Retinal pigment epithelial cell (primary cell): Measurements from ENCODE around the gene UBE4B.
A peak's percentile ranks its signal among the peaks of the same experiment; 100 is the strongest.

Experiments
- DNase-seq: peaks from one replicate; pipeline ENCODE4 v3.0.0-alpha.2; 2010; ENCODE audit warnings: low read depth
- H3K4me3 ChIP-seq: 2 replicates; pipeline ENCODE4 v1.5.1; 2011; ENCODE audit warnings: mild to moderate bottlenecking, low read length, control low read depth, moderate library complexity
- TF ChIP-seq, protein P1 (sequence below): conservative IDR thresholded peaks from 2 replicates; pipeline ENCODE4 v1.5.1; 2011; ENCODE audit warnings: low read depth, low read length, control low read depth, inconsistent platforms

Gene UBE4B

DNA sequence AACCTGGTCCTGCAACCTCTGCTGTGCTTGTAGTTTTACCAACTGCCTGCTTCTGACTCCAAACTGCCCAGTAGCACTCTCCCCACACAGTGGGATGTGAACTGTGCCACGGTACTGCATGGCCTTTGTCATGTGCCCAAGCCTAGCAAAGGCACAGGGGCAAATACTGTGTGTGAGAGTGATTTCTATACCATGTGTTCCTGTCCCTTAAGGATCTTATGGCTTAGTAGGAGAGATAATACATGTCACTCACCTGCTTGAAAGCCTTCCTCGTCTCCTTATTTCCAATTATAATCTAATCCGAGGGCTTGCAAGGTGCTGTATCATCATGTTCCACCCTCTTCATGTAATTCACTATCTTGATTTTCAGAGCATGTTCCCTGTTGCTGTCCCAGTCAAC lies 51.3 kb downstream of the UBE4B start:
- DNase-seq = no peak
- no peak overlapping the region for H3K4me3 ChIP-seq
- TF ChIP-seq, protein P1, sequence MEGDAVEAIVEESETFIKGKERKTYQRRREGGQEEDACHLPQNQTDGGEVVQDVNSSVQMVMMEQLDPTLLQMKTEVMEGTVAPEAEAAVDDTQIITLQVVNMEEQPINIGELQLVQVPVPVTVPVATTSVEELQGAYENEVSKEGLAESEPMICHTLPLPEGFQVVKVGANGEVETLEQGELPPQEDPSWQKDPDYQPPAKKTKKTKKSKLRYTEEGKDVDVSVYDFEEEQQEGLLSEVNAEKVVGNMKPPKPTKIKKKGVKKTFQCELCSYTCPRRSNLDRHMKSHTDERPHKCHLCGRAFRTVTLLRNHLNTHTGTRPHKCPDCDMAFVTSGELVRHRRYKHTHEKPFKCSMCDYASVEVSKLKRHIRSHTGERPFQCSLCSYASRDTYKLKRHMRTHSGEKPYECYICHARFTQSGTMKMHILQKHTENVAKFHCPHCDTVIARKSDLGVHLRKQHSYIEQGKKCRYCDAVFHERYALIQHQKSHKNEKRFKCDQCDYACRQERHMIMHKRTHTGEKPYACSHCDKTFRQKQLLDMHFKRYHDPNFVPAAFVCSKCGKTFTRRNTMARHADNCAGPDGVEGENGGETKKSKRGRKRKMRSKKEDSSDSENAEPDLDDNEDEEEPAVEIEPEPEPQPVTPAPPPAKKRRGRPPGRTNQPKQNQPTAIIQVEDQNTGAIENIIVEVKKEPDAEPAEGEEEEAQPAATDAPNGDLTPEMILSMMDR = no peak

DNA sequence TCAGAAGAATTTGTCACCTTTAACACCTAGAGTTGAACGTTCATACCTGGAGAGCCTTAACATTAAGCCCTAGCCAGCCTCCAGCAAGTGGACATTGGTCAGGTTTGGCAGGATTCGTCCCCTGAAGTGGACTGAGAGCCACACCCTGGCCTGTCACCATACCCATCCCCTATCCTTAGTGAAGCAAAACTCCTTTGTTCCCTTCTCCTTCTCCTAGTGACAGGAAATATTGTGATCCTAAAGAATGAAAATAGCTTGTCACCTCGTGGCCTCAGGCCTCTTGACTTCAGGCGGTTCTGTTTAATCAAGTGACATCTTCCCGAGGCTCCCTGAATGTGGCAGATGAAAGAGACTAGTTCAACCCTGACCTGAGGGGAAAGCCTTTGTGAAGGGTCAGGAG lies 52.3 kb downstream of the UBE4B start:
- TF ChIP-seq, protein P1 = no peak
- no peak for DNase-seq
- H3K4me3 ChIP-seq = no peak overlapping the region

DNA sequence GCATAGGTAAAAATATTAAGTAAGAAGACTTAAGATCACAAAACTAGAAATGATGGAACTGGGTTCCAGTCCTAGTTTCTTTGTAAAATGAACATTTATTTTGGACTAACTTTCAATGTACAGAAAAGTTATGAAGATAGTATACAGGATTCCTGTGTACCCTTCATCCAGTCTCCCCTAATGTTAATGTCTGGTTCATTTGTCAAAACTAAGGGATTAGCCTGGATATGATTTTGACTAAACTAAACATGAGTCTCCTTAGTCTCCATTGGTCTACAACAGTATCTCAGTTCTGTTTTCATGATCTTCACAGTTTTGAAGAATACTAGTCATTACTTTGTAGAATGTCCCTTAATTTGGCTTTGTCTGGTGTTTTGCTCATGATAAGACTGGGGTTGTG lies 54.5 kb downstream of the UBE4B start:
- no peak overlapping the region for H3K4me3 ChIP-seq
- TF ChIP-seq, protein P1 = no peak
- no peak for DNase-seq

DNA sequence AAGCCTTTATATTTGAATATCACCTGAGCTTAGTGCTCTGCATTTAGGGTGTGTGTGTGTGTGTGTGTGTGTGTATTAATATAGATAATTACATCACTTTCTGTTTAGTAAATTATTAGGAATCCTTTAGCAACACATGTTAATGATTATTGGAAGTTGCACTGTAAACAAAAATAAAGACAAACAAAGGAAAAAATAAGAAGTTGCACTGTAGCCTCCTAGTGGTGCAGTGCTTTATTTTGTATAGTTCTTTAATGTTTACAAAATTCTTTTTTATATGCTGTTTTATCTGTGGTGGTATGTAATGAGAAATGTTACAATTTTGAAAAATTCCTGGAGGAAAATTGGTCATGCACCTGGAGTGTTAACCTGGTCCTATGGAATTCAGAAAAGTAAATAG lies 69.2 kb downstream of the UBE4B start:
- TF ChIP-seq, protein P1 = peak; percentile 23
- no peak for DNase-seq
- H3K4me3 ChIP-seq = no peak overlapping the region

DNA sequence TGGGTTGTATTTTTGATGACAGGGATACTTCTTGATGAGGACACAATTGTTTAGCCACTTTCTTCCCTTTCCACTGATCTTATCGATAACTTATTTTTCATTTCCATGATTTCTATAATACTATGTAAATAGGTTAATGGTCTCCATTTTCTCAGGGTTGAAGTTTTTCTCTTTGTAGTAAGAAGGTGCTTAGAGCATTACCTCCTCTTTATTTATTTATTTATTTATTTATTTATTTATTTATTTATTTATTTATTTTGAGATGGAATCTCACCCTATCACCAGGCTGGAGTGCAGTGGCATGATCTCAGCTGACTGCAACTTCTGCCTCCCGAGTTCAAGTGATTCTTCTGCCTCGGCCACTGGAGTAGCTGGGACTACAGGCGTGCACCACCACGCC lies 70.4 kb downstream of the UBE4B start:
- DNase-seq = no peak
- TF ChIP-seq, protein P1 = no peak
- H3K4me3 ChIP-seq = no peak overlapping the region

DNA sequence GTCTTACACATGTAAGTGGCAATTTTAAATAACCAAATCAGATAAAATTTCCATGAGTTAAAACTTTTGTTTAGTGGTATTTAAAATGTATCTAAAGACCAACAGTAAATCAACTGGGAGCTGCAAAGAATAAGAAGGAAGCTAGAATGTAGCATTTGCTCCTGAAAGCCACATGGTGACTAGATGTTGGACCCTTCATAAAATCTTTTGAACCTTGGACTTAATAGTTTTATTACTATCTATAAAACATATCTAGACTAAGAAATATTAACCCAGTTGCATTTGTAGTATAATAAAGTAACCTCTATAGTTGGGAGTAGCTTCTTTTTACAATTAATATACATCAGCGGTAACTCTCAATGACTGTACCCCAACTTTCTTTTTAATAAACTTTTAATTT lies 72.1 kb downstream of the UBE4B start:
- TF ChIP-seq, protein P1 = no peak
- no peak overlapping the region for H3K4me3 ChIP-seq
- no peak for DNase-seq

DNA sequence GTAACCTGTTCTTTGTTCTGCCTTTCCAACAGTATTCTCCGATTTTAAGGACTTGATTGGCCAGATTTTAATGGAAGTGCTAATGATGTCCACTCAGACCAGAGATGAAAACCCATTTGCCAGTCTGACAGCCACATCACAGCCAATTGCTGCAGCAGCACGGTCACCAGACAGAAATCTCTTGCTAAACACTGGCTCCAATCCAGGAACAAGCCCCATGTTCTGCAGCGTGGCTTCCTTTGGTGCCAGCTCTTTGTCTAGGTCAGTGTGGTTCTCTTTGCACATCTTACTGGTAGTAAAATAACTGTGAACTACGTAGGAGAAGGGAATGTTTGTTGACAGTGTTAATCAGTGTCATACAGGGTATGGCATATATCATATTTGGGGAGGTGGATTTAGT lies 72.7 kb downstream of the UBE4B start:
- TF ChIP-seq, protein P1 = no peak
- no peak for DNase-seq
- H3K4me3 ChIP-seq = no peak overlapping the region
